Suprapubic skin (tissue), 4 donors: ENCODE measurements around the gene PREPL.

Experiments used
- CTCF ChIP-seq, 2 donors: fragments of 200-600 bp in 1 of 2; fragments of 450-650 bp in 1 of 2; sonication (generic) in 1 of 2; IDR thresholded peaks; one replicate each; pipeline ENCODE4 v1.5.1; 2016 to 2019; ENCODE audit warnings: antibody characterized with exemption in 2 of 2, mild to moderate bottlenecking in 1 of 2, moderate library complexity in 1 of 2
- EP300 ChIP-seq: sonication (generic); formaldehyde crosslinking; IDR thresholded peaks from one replicate; pipeline ENCODE4 v1.6.1; 2017; ENCODE audit warnings: antibody characterized with exemption
- POLR2A ChIP-seq, 2 donors: fragments of 450-650 bp; IDR thresholded peaks; one replicate each; pipeline ENCODE4 v1.6.1; 2017; ENCODE audit warnings: antibody characterized with exemption in 2 of 2, mild to moderate bottlenecking in 2 of 2, moderate library complexity in 2 of 2
- POLR2AphosphoS5 ChIP-seq, 3 donors: sonication (generic); formaldehyde crosslinking; IDR thresholded peaks; one replicate each; pipeline ENCODE4 v1.6.1; 2017; ENCODE audit warnings: antibody characterized with exemption in 3 of 3

- TF ChIP-seq CTCF (IDR thresholded peaks at IDR 0.05): no peak
- TF ChIP-seq EP300: no peak
- TF ChIP-seq POLR2AphosphoS5 (IDR thresholded peaks at IDR 0.05): no peak
- TF ChIP-seq POLR2A (IDR thresholded peaks at IDR 0.05): no peak
Observed at GRCh38 chr2:44351676-44352075, 9.6 kb downstream of the PREPL start.
